A549 (cell line): Measurements from ENCODE around the gene TBCK. TPM values are rescaled to one million over a fixed set of nuclear protein-coding genes. Genes with fewer than 3 reads are reported as not detected.

Source experiments
- ATAC-seq, 2 experiments: fragments of 200-7000 bp in 1 of 2; fragments of >200 bp in 1 of 2; cut with Nextera tagmentation in 1 of 2; cut with Tn5 transposase in 1 of 2; 3 replicates each; pipeline versions ENCODE4 v1.8.0 to v1.9.1; 2018 to 2020; ENCODE audit warnings: mild to moderate bottlenecking in 1 of 2, moderate library complexity in 1 of 2
- CTCF ChIA-PET: fragments of 300-600 bp; sonication (Branson Sonifier 250); formaldehyde crosslinking; extraction: SDS; loops from one replicate; lab custom pipeline; 2021; ENCODE audit warnings: antibody characterized with exemption, inconsistent platforms; lab: Yijun Ruan, JAX
- POLR2A ChIA-PET: fragments of 350-600 bp; formaldehyde crosslinking; extraction: SDS; loops from one replicate; lab custom pipeline; 2021; ENCODE audit warnings: antibody characterized with exemption, inconsistent platforms; lab: Yijun Ruan, JAX
- DNase-seq, 2 experiments: peaks; one replicate each; pipeline versions ENCODE4 v3.0.0 to v3.0.0-alpha.2; 2011 to 2016; ENCODE audit warnings: low read depth in 1 of 2, low spot score in 1 of 2
- FAIRE-seq: peaks from 2 replicates; lab custom pipeline; 2011; peaks lifted over from hg19 to GRCh38; lab: Jason Lieb, UNC
- H3K27ac ChIP-seq, 2 experiments: fragments of >200 bp; sonication (Bioruptor Twin); formaldehyde crosslinking; 3 replicates each; pipeline ENCODE4 v1.5.1; 2016 to 2017
- H3K4me1 ChIP-seq: fragments of >200 bp; sonication (Bioruptor Twin); formaldehyde crosslinking; 3 replicates; pipeline ENCODE4 v1.6.1; 2016
- H3K4me2 ChIP-seq: fragments of >200 bp; sonication (Bioruptor Twin); formaldehyde crosslinking; 3 replicates; pipeline ENCODE4 v1.6.1; 2016
- H3K4me3 ChIP-seq: fragments of >200 bp; sonication (Bioruptor Twin); formaldehyde crosslinking; 3 replicates; pipeline ENCODE4 v1.5.1; 2016
- H3K9me3 ChIP-seq: fragments of >200 bp; sonication (Bioruptor Twin); formaldehyde crosslinking; 3 replicates; pipeline ENCODE4 v1.6.1; 2016
- CBX8 ChIP-seq: fragments of 200-600 bp; sonication (generic); IDR thresholded peaks from 2 replicates; pipeline ENCODE4 v1.6.1; 2016
- CEBPB ChIP-seq, 2 experiments: fragments of >200 bp in 1 of 2; sonication (Bioruptor Twin) in 1 of 2; formaldehyde crosslinking in 1 of 2; IDR thresholded peaks; 2 replicates each; pipeline ENCODE4 v1.6.1; 2012 to 2016
- CHD2 ChIP-seq: fragments of 150-350 bp; IDR thresholded peaks from 2 replicates; pipeline ENCODE4 v1.6.1; 2014; ENCODE audit warnings: low read length; ENCODE audit not compliant: partially characterized antibody
- CTCF ChIP-seq: fragments of >200 bp; sonication (Bioruptor Twin); formaldehyde crosslinking; IDR thresholded peaks from 3 replicates; pipeline ENCODE4 v1.5.1; 2016
- E2F6 ChIP-seq: IDR thresholded peaks from 2 replicates; pipeline ENCODE4 v1.6.1; 2012; ENCODE audit warnings: low read depth, borderline replicate concordance
- EHF ChIP-seq: fragments of 250-450 bp; sonication (Bioruptor Pico); IDR thresholded peaks from 2 replicates; pipeline ENCODE4 v1.5.0; 2020; ENCODE audit warnings: mild to moderate bottlenecking
- FOSB ChIP-seq: fragments of 250-450 bp; sonication (Bioruptor Pico); IDR thresholded peaks from 2 replicates; pipeline ENCODE4 v1.5.0; 2020; ENCODE audit warnings: mild to moderate bottlenecking, moderate library complexity
- FOSL2 ChIP-seq, 2 experiments: fragments of 450-650 bp in 1 of 2; fragments of >200 bp in 1 of 2; sonication (Bioruptor Twin) in 1 of 2; formaldehyde crosslinking; IDR thresholded peaks; 2 replicates each; pipeline versions ENCODE4 v1.5.0 to v1.6.1; 2016 to 2020; ENCODE audit warnings: mild to moderate bottlenecking in 1 of 2, moderate library complexity in 1 of 2
- HOXB5 ChIP-seq: fragments of 250-450 bp; sonication (Bioruptor Pico); IDR thresholded peaks from 2 replicates; pipeline ENCODE4 v1.5.0; 2020; ENCODE audit warnings: mild to moderate bottlenecking, moderate library complexity
- KDM5A ChIP-seq: fragments of 200-600 bp; sonication (generic); IDR thresholded peaks from 2 replicates; pipeline ENCODE4 v1.6.1; 2016; ENCODE audit warnings: antibody characterized with exemption, mild to moderate bottlenecking
- MAFK ChIP-seq: fragments of 450-650 bp; IDR thresholded peaks from 2 replicates; pipeline ENCODE4 v1.6.1; 2014; ENCODE audit not compliant: partially characterized antibody
- MAX ChIP-seq: IDR thresholded peaks from 2 replicates; pipeline ENCODE4 v1.6.1; 2012
- MAZ ChIP-seq: fragments of 150-350 bp; IDR thresholded peaks from 2 replicates; pipeline ENCODE4 v1.6.1; 2014; ENCODE audit warnings: antibody characterized with exemption, low read depth, low read length, borderline replicate concordance
- PBX3 ChIP-seq: IDR thresholded peaks from 2 replicates; pipeline ENCODE4 v1.6.1; 2012
- POLR2AphosphoS2 ChIP-seq: conservative IDR thresholded peaks from 2 replicates; pipeline ENCODE4 v1.6.1; 2012; ENCODE audit warnings: low read length, improper control_type of control experiment, inconsistent platforms
- RFX5 ChIP-seq: fragments of 450-650 bp; IDR thresholded peaks from 2 replicates; pipeline ENCODE4 v1.7.1; 2014; ENCODE audit warnings: antibody characterized with exemption, mild to moderate bottlenecking, moderate library complexity
- TP53 ChIP-seq: fragments of 250-450 bp; sonication (Bioruptor Pico); IDR thresholded peaks from 2 replicates; pipeline ENCODE4 v1.5.0; 2021; ENCODE audit warnings: mild to moderate bottlenecking, moderate library complexity
- ZC3H11A ChIP-seq: fragments of 450-650 bp; IDR thresholded peaks from 2 replicates; pipeline ENCODE4 v1.6.1; 2014; ENCODE audit warnings: antibody characterized with exemption, mild to moderate bottlenecking
- WGBS: methylation state at CpG from one replicate; pipeline ENCODE4 v1.1.6; 2017; ENCODE audit errors: missing lambda C conversion rate; 5-methylcytosine and 5-hydroxymethylcytosine counted together
- polyA plus RNA-seq, 4 experiments: library from polyadenylated mRNA; depleted of rRNA in 3 of 4; stranded (reverse); fragments of >200 nt; fragmentation: RNase III in 1 of 4; extraction: RNeasy Plus Mini Kit Qiagen cat#74134 plus additional on column Dnase treatment in 1 of 4; gene quantifications; 2 replicates in 3 of 4; 3 replicates in 1 of 4; pipeline ENCODE4 v1.2.3, GENCODE V29; 2011 to 2017

Gene TBCK
- polyA plus RNA-seq, 2 of the 4 experiments (the other 2 are of a cell fraction): 3.9 to 18.4 TPM

GRCh38 chr4:106051514-106051913, 264.5 kb downstream of the TBCK start:
- Histone ChIP-seq H3K4me3 (no peak overlapping the region), H3K9me3 (no peaks in the 10 kb centered on the region), H3K4me1 (no peaks in the 10 kb centered on the region), H3K27ac (no peak overlapping the region), H3K4me2 (no peak overlapping the region)
- 64% methylated on average over 1 of the region's 1 CpG for WGBS
- no peak for TF ChIP-seq PBX3
- no peak for TF ChIP-seq ZC3H11A
- no peak for TF ChIP-seq MAX
- TF ChIP-seq MAFK: no peak
- no peak for TF ChIP-seq KDM5A
- TF ChIP-seq CTCF: no peak
- TF ChIP-seq POLR2AphosphoS2: no peak
- no peak for TF ChIP-seq TP53
- TF ChIP-seq E2F6: no peak
- TF ChIP-seq HOXB5 (CRISPR knock-in tag): no peak
- DNase-seq (no peak), ATAC-seq (no peak), FAIRE-seq (no peak)
- CTCF ChIA-PET: no interaction called here
- POLR2A ChIA-PET: no interaction called here

GRCh38 chr4:106049490-106049889, 266.5 kb downstream of the TBCK start:
- no peak for TF ChIP-seq EHF
- no peak for TF ChIP-seq MAZ
- TF ChIP-seq CBX8: no peak
- no peak for TF ChIP-seq FOSL2 (IDR thresholded peaks at IDR 0.05)
- no peak for TF ChIP-seq FOSL2 (CRISPR knock-in tag; IDR thresholded peaks at IDR 0.05)
- no peak for TF ChIP-seq RFX5
- TF ChIP-seq CEBPB (IDR thresholded peaks at IDR 0.05): no peak
- Histone ChIP-seq H3K9me3 (no peaks in the 10 kb centered on the region), H3K4me2 (no peak overlapping the region), H3K4me3 (no peak overlapping the region), H3K27ac (no peak overlapping the region), H3K4me1 (no peaks in the 10 kb centered on the region)
- FAIRE-seq: no peak
- ChIA-PET POLR2A (no interaction called here), CTCF (no interaction called here)
- DNase-seq: no peak
- no peak for ATAC-seq

GRCh38 chr4:106048250-106048971, 267.6 kb downstream of the TBCK start:
- H3K4me2 ChIP-seq: no peak overlapping the region
- no peak overlapping the region for H3K27ac ChIP-seq
- no peaks in the 10 kb centered on the region for H3K4me1 ChIP-seq
- no peaks in the 10 kb centered on the region for H3K9me3 ChIP-seq
- no peak overlapping the region for H3K4me3 ChIP-seq
- POLR2A ChIA-PET: no interaction called here
- DNase-seq (no peak), ATAC-seq (no peak), FAIRE-seq (no peak)
- 83% methylated on average over 2 of the region's 2 CpGs for WGBS
- CTCF ChIA-PET: no interaction called here
- TF ChIP-seq FOSB: no peak

GRCh38 chr4:106046083-106046482, 269.9 kb downstream of the TBCK start:
- FAIRE-seq (no peak), DNase-seq (no peak), ATAC-seq (no peak)
- POLR2A ChIA-PET: no interaction called here
- H3K4me1 ChIP-seq: no peaks in the 10 kb centered on the region
- CTCF ChIA-PET: no interaction called here
- H3K27ac ChIP-seq: no peak overlapping the region
- no peaks in the 10 kb centered on the region for H3K9me3 ChIP-seq
- H3K4me2 ChIP-seq: no peak overlapping the region
- H3K4me3 ChIP-seq: no peak overlapping the region
- 79% methylated on average over 3 of the region's 3 CpGs for WGBS
- TF ChIP-seq MAFK (peak; percentile 73), CHD2 (no peak)
